HL-60/S4 treated with retinoic acid at 250 ng/mL for 4 days and 3 days (cell line): ENCODE results near the gene AMH.

Experiments
- in situ Hi-C: fragments of 300-500 bp; cut with MboI; formaldehyde crosslinking; loops from 2 replicates; pipeline ENCODE4 v1.7.0; 2022; ENCODE audit warnings: low sequenced_read_pairs

The AMH gene

GRCh38 chr19:2233601-2234280 is 15.4 kb upstream of the AMH start:
- in situ Hi-C loops = no loop called here

- in situ Hi-C loops = no loop called here
Observed at GRCh38 chr19:2234996-2235380, 14.1 kb upstream of the AMH start.

- in situ Hi-C loops = no loop called here
Observed at GRCh38 chr19:2235381-2236063, 13.6 kb upstream of the AMH start.

GRCh38 chr19:2236064-2236313 is 13.1 kb upstream of the AMH start:
- in situ Hi-C loops = no loop called here

- in situ Hi-C loops = no loop called here
Observed at GRCh38 chr19:2236314-2237050, 12.6 kb upstream of the AMH start, which contains the start of the genes PLEKHJ1 and SF3A2. Gene PLEKHJ1 (minus strand): TSS chr19:2236329. CDS start chr19:2236248, 81 bp downstream. Gene SF3A2 (plus strand): TSS chr19:2236824. CDS start chr19:2243419, 6,595 bp downstream.

GRCh38 chr19:2237051-2237868 is 11.9 kb upstream of the AMH start:
- in situ Hi-C loops = no loop called here

GRCh38 chr19:2237869-2238153 is 11.3 kb upstream of the AMH start:
- in situ Hi-C loops = no loop called here

- in situ Hi-C loops = no loop called here
Observed at GRCh38 chr19:2239173-2239572, 9.9 kb upstream of the AMH start.

GRCh38 chr19:2239771-2240770 is 9.1 kb upstream of the AMH start:
- in situ Hi-C loops = no loop called here

GRCh38 chr19:2240881-2241760 is 8.0 kb upstream of the AMH start:
- in situ Hi-C loops = no loop called here

GRCh38 chr19:2242092-2242537 is 7.0 kb upstream of the AMH start:
- in situ Hi-C loops = no loop called here

- in situ Hi-C loops = no loop called here
Observed at GRCh38 chr19:2242816-2243215, 6.3 kb upstream of the AMH start.

GRCh38 chr19:2243274-2244124 is 5.6 kb upstream of the AMH start:
- in situ Hi-C loops = no loop called here

GRCh38 chr19:2244125-2244411 is 5.1 kb upstream of the AMH start:
- in situ Hi-C loops = no loop called here

- in situ Hi-C loops = no loop called here
Observed at GRCh38 chr19:2244486-2244885, 4.6 kb upstream of the AMH start.

- in situ Hi-C loops = no loop called here
Observed at GRCh38 chr19:2245273-2245672, 3.9 kb upstream of the AMH start.

- in situ Hi-C loops = no loop called here
Observed at GRCh38 chr19:2246014-2246620, 3.0 kb upstream of the AMH start.

GRCh38 chr19:2246801-2247361 is 2.2 kb upstream of the AMH start:
- in situ Hi-C loops = no loop called here
